Measurements from ENCODE around the gene SND1. TPM values are rescaled to one million over a fixed set of nuclear protein-coding genes. Genes with fewer than 3 reads are reported as not detected.

Gene SND1
- total and polyA plus RNA-seq, 2 of the 4 experiments (the other 2 are of a cell fraction), result 154 to 294 TPM

DNA sequence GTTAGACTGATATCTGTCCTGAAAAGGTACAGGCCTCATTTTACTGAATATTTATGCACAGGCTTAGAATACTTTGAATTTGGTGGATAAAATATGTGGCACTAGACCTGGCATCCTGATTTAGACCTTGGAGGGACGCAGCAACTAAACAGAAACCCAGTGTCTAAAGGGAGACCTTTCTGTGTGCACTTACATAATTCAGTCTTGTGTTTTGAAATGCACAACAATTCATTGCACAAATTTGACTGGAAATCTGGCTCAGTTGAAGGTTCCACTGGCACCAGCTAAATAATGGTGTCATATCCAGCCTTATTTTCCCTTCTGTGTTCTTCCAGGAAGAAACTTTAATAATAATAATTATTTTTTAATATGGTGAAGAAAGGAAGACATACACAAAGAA is 142.1 kb downstream of the SND1 start:
- Histone ChIP-seq H3K9me1 (ENCODE audit: insufficient read depth, low read length) (peaks cover 23% of the 10 kb centered on the region), H3K18ac (ENCODE audit: low read depth, low read length) (no peak overlapping the region), H3K23ac (ENCODE audit: low read depth, low read length) (no peak overlapping the region), H3K36me3 (ENCODE audit: control insufficient read depth, insufficient read depth, low read length) (peaks cover 3% of the 10 kb centered on the region; the same call in 1 of the 2 replicates), H3K56ac (ENCODE audit: extremely low read depth, insufficient read depth, low read length) (no peak overlapping the region), H3K27ac (ENCODE audit: insufficient read depth, low read length) (no peak overlapping the region), H3K9ac (ENCODE audit: low read depth, low read length) (no peak overlapping the region), H3K4me1 (ENCODE audit: control insufficient read depth, insufficient read depth, low read length) (peaks cover 1% of the 10 kb centered on the region; the same call in 1 of the 2 replicates), H2AFZ (replicated peaks; ENCODE audit: low read length, poor library complexity) (no peak overlapping the region), H4K8ac (ENCODE audit: low read depth in 2 of 2, low read length in 2 of 2) (no peak overlapping the region), H2BK15ac (ENCODE audit: low read depth, low read length) (no peak overlapping the region), H3K14ac (replicated peaks; ENCODE audit: low read depth, low read length) (no peak overlapping the region), H3K4me3 (ENCODE audit: insufficient read depth, low read depth, low read length) (no peak overlapping the region), H3K79me1 (ENCODE audit: low read depth in 1 of 2, low read length in 2 of 2) (peaks cover 53 to 86% of the 10 kb centered on the region in 2 experiments), H2BK5ac (ENCODE audit: low read depth, low read length, poor library complexity, severe bottlenecking) (no peak overlapping the region), H3K9me3 (ENCODE audit: control insufficient read depth, insufficient read depth, low read length) (no peaks in the 10 kb centered on the region), H2BK20ac (ENCODE audit: low read depth, low read length) (no peak overlapping the region), H2AK5ac (ENCODE audit: low read depth, low read length) (no peak overlapping the region), H3K4me2 (ENCODE audit: low read depth, low read length) (no peak overlapping the region), H3K4ac (ENCODE audit: low read depth, low read length) (no peak overlapping the region), H4K20me1 (ENCODE audit: insufficient read depth, low read length) (peaks cover 81% of the 10 kb centered on the region), H4K91ac (ENCODE audit: insufficient read depth, low read depth, low read length) (no peak overlapping the region), H2BK120ac (ENCODE audit: low read depth, low read length) (no peak overlapping the region), H4K5ac (ENCODE audit: low read depth, low read length) (no peak overlapping the region), H2AK9ac (replicated peaks; ENCODE audit: low read depth, low read length, poor library complexity) (no peak overlapping the region), H3K27me3 (ENCODE audit: control insufficient read depth, insufficient read depth, low read length) (no peaks in the 10 kb centered on the region)
- ATAC-seq (ENCODE audit: low read depth), result no peak
- in situ Hi-C loops (cut with MboI; ENCODE audit: low sequenced_read_pairs) (no loop called here), dilution Hi-C loops (cut with HindIII; ENCODE audit: low sequenced_read_pairs, unreplicated experiment) (no loop called here), intact Hi-C loops (cut with micrococcal nuclease) (no loop called here)
- no CpG with 5 or more reads among the region's 1 CpG for WGBS, 2 experiments (ENCODE audit: extremely low coverage in 2 of 2, insufficient read length in 1 of 2)
- no peak for TF ChIP-seq MXI1 (IDR thresholded peaks at IDR 0.05; ENCODE audit: borderline replicate concordance, low read depth, low read length)
- TF ChIP-seq CHD1 (IDR thresholded peaks at IDR 0.05; ENCODE audit: low read depth, low read length), result no peak
- TF ChIP-seq RCOR1 (IDR thresholded peaks at IDR 0.05; ENCODE audit: insufficient replicate concordance, low read length), result no peak
- no peak for TF ChIP-seq RAD21 (IDR thresholded peaks at IDR 0.05; ENCODE audit: low read length)
- TF ChIP-seq MAFK (IDR thresholded peaks at IDR 0.05; ENCODE audit: low read depth, low read length), result no peak
- no peak for TF ChIP-seq CEBPB (IDR thresholded peaks at IDR 0.05; ENCODE audit: low read depth, low read length)
- no peak for TF ChIP-seq SMC3 (IDR thresholded peaks at IDR 0.05; ENCODE audit: low read depth, low read length)
- TF ChIP-seq, protein P1, sequence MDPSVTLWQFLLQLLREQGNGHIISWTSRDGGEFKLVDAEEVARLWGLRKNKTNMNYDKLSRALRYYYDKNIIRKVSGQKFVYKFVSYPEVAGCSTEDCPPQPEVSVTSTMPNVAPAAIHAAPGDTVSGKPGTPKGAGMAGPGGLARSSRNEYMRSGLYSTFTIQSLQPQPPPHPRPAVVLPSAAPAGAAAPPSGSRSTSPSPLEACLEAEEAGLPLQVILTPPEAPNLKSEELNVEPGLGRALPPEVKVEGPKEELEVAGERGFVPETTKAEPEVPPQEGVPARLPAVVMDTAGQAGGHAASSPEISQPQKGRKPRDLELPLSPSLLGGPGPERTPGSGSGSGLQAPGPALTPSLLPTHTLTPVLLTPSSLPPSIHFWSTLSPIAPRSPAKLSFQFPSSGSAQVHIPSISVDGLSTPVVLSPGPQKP (IDR thresholded peaks at IDR 0.05; ENCODE audit: borderline replicate concordance, low read depth, low read length), result no peak
- TF ChIP-seq FOS (IDR thresholded peaks at IDR 0.05; ENCODE audit: low read depth, low read length), result no peak
- TF ChIP-seq POLR2A (IDR thresholded peaks at IDR 0.05; ENCODE audit: low read depth, low read length), result no peak
- no TSS peak for BruUV-seq (replicated peaks)
- no peak for DNase-seq
- ChIA-PET CTCF (interaction anchor here (1.5 kb wide), 1 partner anchor 29 kb away, joined by 3 read pairs; no protein-coding TSS in a partner anchor), POLR2A (ENCODE audit: unreplicated experiment) (no interaction called here)
